CD14-positive monocyte (primary cell): Measurements from ENCODE around the gene TAF11L2. TPM values are rescaled to one million over a fixed set of nuclear protein-coding genes. Genes with fewer than 3 reads are reported as not detected.
A peak's percentile ranks its signal among the peaks of the same experiment; 100 is the strongest.
"Not testable (repeated sequence)": the region's sequence is repeated elsewhere in the genome, so short reads cannot be mapped to it uniquely, and the experiment has no call there.

Experiments
- DNase-seq, 3 donors: peaks; one replicate each; pipeline ENCODE4 v3.0.0-alpha.2; 2011 to 2022
- H2AFZ ChIP-seq: 2 replicates; pipeline ENCODE4 v1.6.0; 2012; ENCODE audit warnings: mild to moderate bottlenecking, low read depth, low read length, inconsistent platforms; ENCODE audit not compliant: insufficient read depth, poor library complexity, severe bottlenecking
- H3K27ac ChIP-seq, 2 donors: 1 replicate in 1 of 2; 2 replicates in 1 of 2; pipeline ENCODE4 v1.5.1; 2012 to 2013; ENCODE audit warnings: low read length in 2 of 2, control low read depth in 1 of 2, inconsistent platforms in 1 of 2, low read depth in 1 of 2, mild to moderate bottlenecking in 1 of 2
- H3K27me3 ChIP-seq, 2 donors: one replicate each; pipeline versions ENCODE4 v1.6.0 to v1.6.1; 2011 to 2013; ENCODE audit warnings: low read length in 2 of 2; ENCODE audit not compliant: control insufficient read depth in 2 of 2, insufficient read depth in 2 of 2
- H3K36me3 ChIP-seq, 2 donors: replicated peaks in 1 of 2; 1 replicate in 1 of 2; 2 replicates in 1 of 2; pipeline versions ENCODE4 v1.5.1 to v1.6.1; 2012 to 2013; ENCODE audit warnings: low read length in 2 of 2, control low read depth in 1 of 2, inconsistent platforms in 1 of 2, mild to moderate bottlenecking in 1 of 2; ENCODE audit not compliant: insufficient read depth in 2 of 2, control insufficient read depth in 1 of 2
- H3K4me1 ChIP-seq, 2 donors: 1 replicate in 1 of 2; 2 replicates in 1 of 2; pipeline versions ENCODE4 v1.5.1 to v1.6.1; 2012 to 2013; ENCODE audit warnings: low read length in 2 of 2, control low read depth in 1 of 2, inconsistent platforms in 1 of 2, mild to moderate bottlenecking in 1 of 2, moderate library complexity in 1 of 2; ENCODE audit not compliant: insufficient read depth in 2 of 2, control insufficient read depth in 1 of 2
- H3K4me2 ChIP-seq: replicated peaks from 2 replicates; pipeline ENCODE3; 2012; ENCODE audit warnings: low read length, moderate library complexity, mild to moderate bottlenecking; ENCODE audit not compliant: poor library complexity, severe bottlenecking; ENCODE audit errors: extremely low read depth
- H3K4me3 ChIP-seq, 3 experiments: fragments of 200-600 bp in 1 of 3; sonication (generic) in 1 of 3; replicated peaks in 1 of 3; 1 replicate in 2 of 3; 2 replicates in 1 of 3; pipeline ENCODE4 v1.5.1; 2011 to 2013; ENCODE audit warnings: low read length in 3 of 3, mild to moderate bottlenecking in 3 of 3, control low read depth in 2 of 3, low read depth in 2 of 3, inconsistent platforms in 1 of 3, moderate library complexity in 1 of 3
- H3K79me2 ChIP-seq: 2 replicates; pipeline ENCODE4 v1.6.0; 2012; ENCODE audit warnings: mild to moderate bottlenecking, control low read depth, inconsistent platforms, low read length, moderate library complexity; ENCODE audit not compliant: insufficient read depth
- H3K9ac ChIP-seq: 2 replicates; pipeline ENCODE4 v1.6.0; 2017; ENCODE audit warnings: low read length, mild to moderate bottlenecking; ENCODE audit not compliant: insufficient read depth, poor library complexity, severe bottlenecking
- H3K9me3 ChIP-seq, 2 donors: replicated peaks in 1 of 2; 1 replicate in 1 of 2; 2 replicates in 1 of 2; pipeline versions ENCODE4 v1.5.1 to v1.6.1; 2012 to 2013; ENCODE audit warnings: low read length in 2 of 2, control low read depth in 1 of 2; ENCODE audit not compliant: control insufficient read depth in 1 of 2, insufficient read depth in 1 of 2
- H4K20me1 ChIP-seq: 2 replicates; pipeline ENCODE4 v1.6.0; 2012; ENCODE audit warnings: mild to moderate bottlenecking, low read length, control low read depth, moderate library complexity; ENCODE audit not compliant: insufficient read depth
- H3K27ac Mint-ChIP-seq, 7 donors: one replicate each; pipeline ENCODE4 v1.8.0; 2020; ENCODE audit warnings: mild to moderate bottlenecking in 7 of 7, mixed read lengths in 7 of 7, moderate library complexity in 6 of 7, inconsistent platforms in 2 of 7
- H3K27me3 Mint-ChIP-seq, 3 donors: one replicate each; pipeline ENCODE4 v1.8.0; 2021 to 2022; ENCODE audit warnings: low read depth in 3 of 3, mild to moderate bottlenecking in 3 of 3, mixed read lengths in 3 of 3, moderate library complexity in 3 of 3, inconsistent platforms in 1 of 3
- H3K36me3 Mint-ChIP-seq, 2 donors: one replicate each; pipeline ENCODE4 v1.8.0; 2020; ENCODE audit warnings: mixed read lengths in 2 of 2, inconsistent platforms in 1 of 2, mild to moderate bottlenecking in 1 of 2
- H3K4me1 Mint-ChIP-seq: one replicate; pipeline ENCODE4 v1.8.0; 2020; ENCODE audit warnings: mild to moderate bottlenecking, mixed read lengths
- H3K4me3 Mint-ChIP-seq, 2 donors: one replicate each; pipeline ENCODE4 v1.8.0; 2020; ENCODE audit warnings: mild to moderate bottlenecking in 2 of 2, mixed read lengths in 2 of 2, moderate library complexity in 1 of 2
- H3K9me3 Mint-ChIP-seq, 7 donors: one replicate each; pipeline ENCODE4 v1.8.0; 2020 to 2022; ENCODE audit warnings: mixed read lengths in 7 of 7, mild to moderate bottlenecking in 6 of 7, moderate library complexity in 6 of 7, inconsistent platforms in 2 of 7
- WGBS: methylation state at CpG from one replicate; pipeline ENCODE4 v1.1.5; 2013; ENCODE audit warnings: missing lambda C conversion rate; ENCODE audit not compliant: insufficient coverage; 5-methylcytosine and 5-hydroxymethylcytosine counted together
- intact Hi-C, 2 donors: fragments of 100-400 bp; cut with micrococcal nuclease; formaldehyde crosslinking; loops; one replicate each; pipeline versions ENCODE4 v1.15.0 to v1.15.1; 2023
- polyA plus RNA-seq, 3 donors: library from polyadenylated mRNA; depleted of rRNA in 1 of 3; unstranded in 2 of 3; stranded (reverse) in 1 of 3; fragments of 300-500 nt in 2 of 3; fragments of >200 nt in 1 of 3; fragmentation: Illumina TruSeq in 2 of 3; gene quantifications; 1 replicate in 2 of 3; 2 replicates in 1 of 3; pipeline ENCODE4 v1.2.3, GENCODE V29; 2012 to 2021
- TF ChIP-seq, protein P1 (sequence below): fragments of 200-600 bp; IDR thresholded peaks from one replicate; pipeline ENCODE4 v1.8.0; 2022; ENCODE audit warnings: antibody characterized with exemption, mild to moderate bottlenecking

TAF11L2 gene
- polyA plus RNA-seq, 3 donors = not detected

GRCh38 chr5:17481378-17481777, 16.7 kb upstream of the TAF11L2 start:
- H3K9me3 ChIP-seq = no peaks in the 10 kb centered on the region
- Mint-ChIP-seq H3K9me3 (no peaks in the 10 kb centered on the region), H3K4me3 (no peak overlapping the region), H3K27ac (no peak overlapping the region), H3K36me3 (no peaks in the 10 kb centered on the region), H3K27me3 (peaks cover 0 to 5% (median 3%) of the 10 kb centered on the region in 3 donors), H3K4me1 (peaks cover 8% of the 10 kb centered on the region)
- no peaks in the 10 kb centered on the region for H3K79me2 ChIP-seq
- WGBS = no CpG with 5 or more reads among the region's 4 CpGs
- TF ChIP-seq, protein P1, sequence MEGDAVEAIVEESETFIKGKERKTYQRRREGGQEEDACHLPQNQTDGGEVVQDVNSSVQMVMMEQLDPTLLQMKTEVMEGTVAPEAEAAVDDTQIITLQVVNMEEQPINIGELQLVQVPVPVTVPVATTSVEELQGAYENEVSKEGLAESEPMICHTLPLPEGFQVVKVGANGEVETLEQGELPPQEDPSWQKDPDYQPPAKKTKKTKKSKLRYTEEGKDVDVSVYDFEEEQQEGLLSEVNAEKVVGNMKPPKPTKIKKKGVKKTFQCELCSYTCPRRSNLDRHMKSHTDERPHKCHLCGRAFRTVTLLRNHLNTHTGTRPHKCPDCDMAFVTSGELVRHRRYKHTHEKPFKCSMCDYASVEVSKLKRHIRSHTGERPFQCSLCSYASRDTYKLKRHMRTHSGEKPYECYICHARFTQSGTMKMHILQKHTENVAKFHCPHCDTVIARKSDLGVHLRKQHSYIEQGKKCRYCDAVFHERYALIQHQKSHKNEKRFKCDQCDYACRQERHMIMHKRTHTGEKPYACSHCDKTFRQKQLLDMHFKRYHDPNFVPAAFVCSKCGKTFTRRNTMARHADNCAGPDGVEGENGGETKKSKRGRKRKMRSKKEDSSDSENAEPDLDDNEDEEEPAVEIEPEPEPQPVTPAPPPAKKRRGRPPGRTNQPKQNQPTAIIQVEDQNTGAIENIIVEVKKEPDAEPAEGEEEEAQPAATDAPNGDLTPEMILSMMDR = no peak
- H3K4me2 ChIP-seq = no peak overlapping the region
- no peak overlapping the region for H3K9ac ChIP-seq
- intact Hi-C loops = no loop called here
- H3K27me3 ChIP-seq = no peaks in the 10 kb centered on the region
- H3K27ac ChIP-seq = no peak overlapping the region
- H3K36me3 ChIP-seq = no peaks in the 10 kb centered on the region
- no peaks in the 10 kb centered on the region for H4K20me1 ChIP-seq
- no peak overlapping the region for H3K4me3 ChIP-seq
- no peaks in the 10 kb centered on the region for H3K4me1 ChIP-seq
- DNase-seq = no peak
- H2AFZ ChIP-seq = no peak overlapping the region

- no peak overlapping the region for H3K27ac Mint-ChIP-seq
- H3K4me1 Mint-ChIP-seq = peaks cover 16% of the 10 kb centered on the region
- WGBS = no CpG with 5 or more reads among the region's 2 CpGs
- intact Hi-C loops = no loop called here
- H3K4me2 ChIP-seq = no peak overlapping the region
- no peaks in the 10 kb centered on the region for H4K20me1 ChIP-seq
- TF ChIP-seq, protein P1 = no peak
- peaks cover 0 to 3% (median 2%) of the 10 kb centered on the region in 3 donors for H3K27me3 Mint-ChIP-seq
- no peak overlapping the region for H3K4me3 Mint-ChIP-seq
- no peak overlapping the region for H2AFZ ChIP-seq
- no peaks in the 10 kb centered on the region for H3K36me3 ChIP-seq
- no peaks in the 10 kb centered on the region for H3K79me2 ChIP-seq
- H3K27ac ChIP-seq = no peak overlapping the region
- H3K9ac ChIP-seq = no peak overlapping the region
- H3K4me1 ChIP-seq = peaks cover 0 to 3% of the 10 kb centered on the region in 2 donors
- no peaks in the 10 kb centered on the region for H3K9me3 ChIP-seq
- H3K9me3 Mint-ChIP-seq = no peaks in the 10 kb centered on the region
- DNase-seq = no peak
- no peaks in the 10 kb centered on the region for H3K36me3 Mint-ChIP-seq
- no peak overlapping the region for H3K4me3 ChIP-seq
- no peaks in the 10 kb centered on the region for H3K27me3 ChIP-seq
These were observed 15.2 kb upstream of the TAF11L2 start for GRCh38 chr5:17482790-17483189.

DNA sequence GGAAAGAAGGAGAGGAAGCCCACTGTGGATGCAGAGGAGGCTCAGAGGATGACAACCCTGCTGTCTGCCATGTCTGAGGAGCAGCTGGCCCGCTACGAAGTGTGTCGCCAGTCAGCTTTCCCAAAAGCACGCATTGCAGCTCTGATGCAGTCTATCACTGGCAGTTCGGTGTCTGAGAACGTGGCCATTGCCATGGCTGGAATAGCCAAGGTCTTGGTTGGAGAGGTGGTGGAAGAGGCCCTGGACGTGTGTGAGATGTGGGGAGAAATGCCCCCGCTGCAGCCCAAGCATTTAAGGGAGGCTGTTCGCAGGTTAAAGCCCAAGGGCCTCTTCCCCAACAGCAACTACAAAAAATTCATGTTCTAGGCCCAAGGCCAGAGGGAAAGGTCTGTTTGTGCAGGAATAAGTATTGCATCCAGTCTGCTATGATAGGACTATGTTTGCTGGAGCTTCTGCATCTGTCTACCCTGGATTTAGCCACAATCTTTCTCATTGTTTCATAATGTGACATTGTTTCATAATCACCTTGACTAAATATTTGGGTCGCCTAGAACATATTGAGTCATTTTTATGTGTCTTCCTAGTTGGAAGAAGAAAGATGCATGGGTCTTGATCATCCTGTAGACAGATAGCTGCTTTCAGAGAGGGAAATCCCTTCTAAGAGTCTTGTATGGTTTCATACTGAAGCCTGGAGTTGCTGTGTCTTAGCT, 11.4 kb upstream of the TAF11L2 start:
- H3K79me2 ChIP-seq, H3K27ac ChIP-seq, H3K4me1 ChIP-seq, H3K27me3 ChIP-seq, H3K4me3 ChIP-seq, H2AFZ ChIP-seq, H3K27ac Mint-ChIP-seq, H3K27me3 Mint-ChIP-seq, H3K36me3 Mint-ChIP-seq, H3K36me3 ChIP-seq, H3K4me3 Mint-ChIP-seq, H3K9ac ChIP-seq, H3K9me3 Mint-ChIP-seq, H3K4me2 ChIP-seq, intact Hi-C loops, H3K9me3 ChIP-seq, H4K20me1 ChIP-seq: not testable (repeated sequence)
- peaks cover 12% of the 10 kb centered on the region for H3K4me1 Mint-ChIP-seq
- DNase-seq = peak in 1 of 3 donors; percentile 8
- WGBS = 98% methylated on average over 4 of the region's 10 CpGs
